ENCODE measurements around the gene DPYD. TPM values are rescaled to one million over a fixed set of nuclear protein-coding genes. Genes with fewer than 3 reads are reported as not detected.

DPYD gene
- polyA plus RNA-seq, 1 of the 3 experiments (the other 2 are of a cell fraction), result 23.0 TPM

GRCh38 chr1:97632776-97633175, 288.1 kb downstream of the DPYD start:
- 72% methylated on average over 2 of the region's 2 CpGs for WGBS (ENCODE audit: low lambda C conversion rate)
- CTCF ChIA-PET, result interaction anchor here (1.0 kb wide), 1 partner anchor 19 kb away, joined by 3 read pairs; no protein-coding TSS in a partner anchor
- DNase-seq, result no peak

DNA sequence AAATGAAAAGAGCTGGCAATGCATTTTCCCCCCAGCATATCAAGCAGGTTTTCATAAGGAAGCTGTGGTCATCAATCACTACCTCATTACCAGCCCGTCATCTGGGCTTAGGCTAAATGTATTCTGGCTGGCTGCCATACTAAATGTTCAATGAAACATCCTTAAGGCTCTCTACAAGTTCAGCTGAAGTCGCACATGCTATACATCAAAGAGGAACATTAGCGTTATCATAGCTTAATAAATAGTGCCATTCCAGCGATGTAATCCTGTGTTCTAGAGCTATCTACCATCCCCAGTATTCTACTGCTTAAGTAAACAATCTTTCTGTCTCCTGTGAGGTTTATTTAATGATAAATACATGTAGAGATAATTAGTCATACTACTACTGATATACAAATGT, 288.8 kb downstream of the DPYD start:
- DNase-seq, result peak; percentile 31
- H3K9ac ChIP-seq, result no peak overlapping the region
- H3K4me2 ChIP-seq, result no peak overlapping the region
- H3K4me3 ChIP-seq (ENCODE audit: low read depth in 2 of 2, low read length in 1 of 2), result no peak overlapping the region
- no peaks in the 10 kb centered on the region for H4K20me1 ChIP-seq (ENCODE audit: insufficient read depth)
- H3K4me1 ChIP-seq (ENCODE audit: control insufficient read depth in 1 of 2, insufficient read depth in 2 of 2, low read depth in 1 of 2, low read length in 1 of 2), result peaks cover 13 to 20% of the 10 kb centered on the region in 2 experiments; a peak in 3 of 4 replicates
- 27% methylated on average over 3 of the region's 4 CpGs for WGBS (ENCODE audit: low lambda C conversion rate)
- peaks cover 13% of the 10 kb centered on the region for H3F3A ChIP-seq (replicated peaks; ENCODE audit: insufficient read depth)
- no peaks in the 10 kb centered on the region; the same call in 1 of the 2 replicates for H3K79me2 ChIP-seq (ENCODE audit: insufficient read depth)
- H3K9me2 ChIP-seq, result no peaks in the 10 kb centered on the region
- ChIA-PET POLR2A (interaction anchor here (0.7 kb wide), 1 partner anchor 28 kb away, joined by 3 read pairs; no protein-coding TSS in a partner anchor), CTCF (interaction anchor here (0.8 to 1.0 kb wide), 2 partner anchors 18 to 415 kb away, joined by 3 to 4 read pairs; no protein-coding TSS in a partner anchor)
- H3K9me3 ChIP-seq, result no peaks in the 10 kb centered on the region
- H3K27me3 ChIP-seq (ENCODE audit: insufficient read depth), result no peaks in the 10 kb centered on the region
- H3K36me3 ChIP-seq (replicated peaks in 1 of 2; ENCODE audit: control insufficient read depth in 1 of 2, insufficient read depth in 2 of 2, low read length in 1 of 2), result peaks cover 0 to 14% of the 10 kb centered on the region in 2 experiments
- peak overlapping the region in 1 of 2 experiments; percentile 90; a peak in 1 of 4 replicates for H3K27ac ChIP-seq (ENCODE audit: low read depth in 2 of 2, low read length in 1 of 2)
- no peak overlapping the region for H2AFZ ChIP-seq (ENCODE audit: low read depth)
- TF ChIP-seq TEAD4 (IDR thresholded peaks at IDR 0.05; ENCODE audit: borderline replicate concordance, insufficient read depth), result peak; percentile 35; the same call in 1 of the 2 replicates
- peak; percentile 13 to 89; a peak in 3 of 4 replicates for TF ChIP-seq EP300 (IDR thresholded peaks at IDR 0.05; ENCODE audit: borderline replicate concordance in 1 of 2, low read depth in 1 of 2, low read length in 1 of 2)
- peak; percentile 63; the same call in 1 of the 2 replicates for TF ChIP-seq TCF12 (IDR thresholded peaks at IDR 0.05)
- TF ChIP-seq MXI1 (IDR thresholded peaks at IDR 0.05; ENCODE audit: low read depth, low read length), result peak; percentile 25; the same call in 1 of the 2 replicates
- TF ChIP-seq NFIC (IDR thresholded peaks at IDR 0.05; ENCODE audit: borderline replicate concordance), result peak; percentile 66
- peak; percentile 79 for TF ChIP-seq FOXJ3 (CRISPR knock-in tag; IDR thresholded peaks at IDR 0.05)
- peak; percentile 94 for TF ChIP-seq GATA2 (CRISPR knock-in tag; IDR thresholded peaks at IDR 0.05)
- peak; percentile 4; the same call in 1 of the 2 replicates for TF ChIP-seq SMC3 (IDR thresholded peaks at IDR 0.05; ENCODE audit: low read depth, low read length)
- TF ChIP-seq FOXM1 (IDR thresholded peaks at IDR 0.05; ENCODE audit: low read depth), result no peak
- TF ChIP-seq RAD21 (IDR thresholded peaks at IDR 0.05; ENCODE audit: low read length), result 0 out of 2 replicates have a peak, but pooled peaks have one; percentile 7
- TF ChIP-seq RCOR1 (IDR thresholded peaks at IDR 0.05; ENCODE audit: low read length), result peak; percentile 84; the same call in 1 of the 2 replicates
- TF ChIP-seq POLR2AphosphoS5 (IDR thresholded peaks at IDR 0.05; ENCODE audit: low read depth, low read length), result peak; percentile 40; the same call in 1 of the 2 replicates
- no peak for TF ChIP-seq SIN3A (IDR thresholded peaks at IDR 0.05; ENCODE audit: borderline replicate concordance, low read depth, low read length)
- TF ChIP-seq MEF2A (IDR thresholded peaks at IDR 0.05; ENCODE audit: borderline replicate concordance, low read depth), result no peak
- TF ChIP-seq, protein P1, sequence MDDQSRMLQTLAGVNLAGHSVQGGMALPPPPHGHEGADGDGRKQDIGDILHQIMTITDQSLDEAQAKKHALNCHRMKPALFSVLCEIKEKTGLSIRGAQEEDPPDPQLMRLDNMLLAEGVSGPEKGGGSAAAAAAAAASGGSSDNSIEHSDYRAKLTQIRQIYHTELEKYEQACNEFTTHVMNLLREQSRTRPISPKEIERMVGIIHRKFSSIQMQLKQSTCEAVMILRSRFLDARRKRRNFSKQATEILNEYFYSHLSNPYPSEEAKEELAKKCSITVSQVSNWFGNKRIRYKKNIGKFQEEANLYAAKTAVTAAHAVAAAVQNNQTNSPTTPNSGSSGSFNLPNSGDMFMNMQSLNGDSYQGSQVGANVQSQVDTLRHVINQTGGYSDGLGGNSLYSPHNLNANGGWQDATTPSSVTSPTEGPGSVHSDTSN (IDR thresholded peaks at IDR 0.05), result peak; percentile 78
- no peak for TF ChIP-seq EZH2phosphoT487 (IDR thresholded peaks at IDR 0.05; ENCODE audit: borderline replicate concordance, low read depth)

More at GRCh38 chr1:97632776-97633175, 288.1 kb downstream of the DPYD start:
- Histone ChIP-seq H3K79me2 (ENCODE audit: insufficient read depth) (no peaks in the 10 kb centered on the region; the same call in 1 of the 2 replicates), H3K9me2 (no peaks in the 10 kb centered on the region), H3K4me1 (ENCODE audit: control insufficient read depth in 1 of 2, insufficient read depth in 2 of 2, low read depth in 1 of 2, low read length in 1 of 2) (peaks cover 13 to 20% of the 10 kb centered on the region in 2 experiments; a peak in 3 of 4 replicates), H3F3A (replicated peaks; ENCODE audit: insufficient read depth) (peaks cover 14% of the 10 kb centered on the region), H3K9me3 (no peaks in the 10 kb centered on the region), H2AFZ (ENCODE audit: low read depth) (no peak overlapping the region), H3K36me3 (replicated peaks in 1 of 2; ENCODE audit: control insufficient read depth in 1 of 2, insufficient read depth in 2 of 2, low read length in 1 of 2) (peaks cover 0 to 10% of the 10 kb centered on the region in 2 experiments), H3K4me3 (ENCODE audit: low read depth in 2 of 2, low read length in 1 of 2) (no peak overlapping the region), H3K27ac (ENCODE audit: low read depth in 2 of 2, low read length in 1 of 2) (peak overlapping the region in 1 of 2 experiments; percentile 55; a peak in 1 of 4 replicates), H3K9ac (no peak overlapping the region), H3K27me3 (ENCODE audit: insufficient read depth) (no peaks in the 10 kb centered on the region), H3K4me2 (no peak overlapping the region), H4K20me1 (ENCODE audit: insufficient read depth) (no peaks in the 10 kb centered on the region)
- POLR2A ChIA-PET, result no interaction called here
- TF ChIP-seq CHD2 (IDR thresholded peaks at IDR 0.05; ENCODE audit: low read length, partially characterized antibody) (no peak), MEF2A (IDR thresholded peaks at IDR 0.05; ENCODE audit: borderline replicate concordance, low read depth) (no peak), MXI1 (IDR thresholded peaks at IDR 0.05; ENCODE audit: low read depth, low read length) (no peak), POLR2AphosphoS5 (IDR thresholded peaks at IDR 0.05; ENCODE audit: low read depth, low read length) (no peak), SIN3A (IDR thresholded peaks at IDR 0.05; ENCODE audit: borderline replicate concordance, low read depth, low read length) (no peak)
- TF ChIP-seq, protein P1 (IDR thresholded peaks at IDR 0.05), result no peak
- TF ChIP-seq, protein P2, sequence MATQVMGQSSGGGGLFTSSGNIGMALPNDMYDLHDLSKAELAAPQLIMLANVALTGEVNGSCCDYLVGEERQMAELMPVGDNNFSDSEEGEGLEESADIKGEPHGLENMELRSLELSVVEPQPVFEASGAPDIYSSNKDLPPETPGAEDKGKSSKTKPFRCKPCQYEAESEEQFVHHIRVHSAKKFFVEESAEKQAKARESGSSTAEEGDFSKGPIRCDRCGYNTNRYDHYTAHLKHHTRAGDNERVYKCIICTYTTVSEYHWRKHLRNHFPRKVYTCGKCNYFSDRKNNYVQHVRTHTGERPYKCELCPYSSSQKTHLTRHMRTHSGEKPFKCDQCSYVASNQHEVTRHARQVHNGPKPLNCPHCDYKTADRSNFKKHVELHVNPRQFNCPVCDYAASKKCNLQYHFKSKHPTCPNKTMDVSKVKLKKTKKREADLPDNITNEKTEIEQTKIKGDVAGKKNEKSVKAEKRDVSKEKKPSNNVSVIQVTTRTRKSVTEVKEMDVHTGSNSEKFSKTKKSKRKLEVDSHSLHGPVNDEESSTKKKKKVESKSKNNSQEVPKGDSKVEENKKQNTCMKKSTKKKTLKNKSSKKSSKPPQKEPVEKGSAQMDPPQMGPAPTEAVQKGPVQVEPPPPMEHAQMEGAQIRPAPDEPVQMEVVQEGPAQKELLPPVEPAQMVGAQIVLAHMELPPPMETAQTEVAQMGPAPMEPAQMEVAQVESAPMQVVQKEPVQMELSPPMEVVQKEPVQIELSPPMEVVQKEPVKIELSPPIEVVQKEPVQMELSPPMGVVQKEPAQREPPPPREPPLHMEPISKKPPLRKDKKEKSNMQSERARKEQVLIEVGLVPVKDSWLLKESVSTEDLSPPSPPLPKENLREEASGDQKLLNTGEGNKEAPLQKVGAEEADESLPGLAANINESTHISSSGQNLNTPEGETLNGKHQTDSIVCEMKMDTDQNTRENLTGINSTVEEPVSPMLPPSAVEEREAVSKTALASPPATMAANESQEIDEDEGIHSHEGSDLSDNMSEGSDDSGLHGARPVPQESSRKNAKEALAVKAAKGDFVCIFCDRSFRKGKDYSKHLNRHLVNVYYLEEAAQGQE (IDR thresholded peaks at IDR 0.05; ENCODE audit: low read depth, low read length), result no peak
